Measurements from ENCODE around the gene CAPN14.

CAPN14 gene

GRCh38 chr2:31248139-31248538 is 30.8 kb upstream of the CAPN14 start:
- Histone ChIP-seq H2AFZ (ENCODE audit: low read depth, low read length) (no peak overlapping the region), H3K79me1 (replicated peaks; ENCODE audit: low read length, poor library complexity, severe bottlenecking) (peaks cover 39% of the 10 kb centered on the region), H3K18ac (ENCODE audit: low read depth in 1 of 2, low read length in 2 of 2) (no peak overlapping the region), H4K8ac (ENCODE audit: low read length) (no peak overlapping the region), H3K4me2 (ENCODE audit: low read length, poor library complexity, severe bottlenecking) (no peak overlapping the region), H3K23ac (ENCODE audit: low read length in 2 of 2) (no peak overlapping the region), H2AK5ac (ENCODE audit: low read length, severe bottlenecking) (peak overlapping the region; percentile 71), H3K14ac (ENCODE audit: low read length in 2 of 2) (no peak overlapping the region), H3K27ac (ENCODE audit: low read length, poor library complexity, severe bottlenecking) (peak overlapping the region; percentile 53), H2BK5ac (ENCODE audit: low read depth, low read length, poor library complexity, severe bottlenecking) (no peak overlapping the region), H3K4me1 (ENCODE audit: control insufficient read depth, insufficient read depth, low read depth, low read length) (peaks cover 18% of the 10 kb centered on the region), H3K4ac (ENCODE audit: low read depth in 1 of 2, low read length in 2 of 2) (no peak overlapping the region), H2BK12ac (ENCODE audit: low read length in 2 of 2) (no peak overlapping the region), H3K4me3 (ENCODE audit: insufficient read depth in 1 of 2, low read depth in 1 of 2, low read length in 2 of 2) (no peak overlapping the region), H2BK15ac (ENCODE audit: low read depth, poor library complexity, severe bottlenecking) (no peak overlapping the region), H3K9ac (ENCODE audit: low read length) (no peak overlapping the region), H3K36me3 (ENCODE audit: control insufficient read depth in 1 of 2, insufficient read depth in 2 of 2, low read depth in 1 of 2, low read length in 2 of 2) (peaks cover 37 to 49% of the 10 kb centered on the region in 2 experiments), H3K9me3 (ENCODE audit: control insufficient read depth, low read length) (no peaks in the 10 kb centered on the region), H3K27me3 (ENCODE audit: control insufficient read depth in 1 of 2, insufficient read depth in 1 of 2, low read length in 2 of 2) (no peaks in the 10 kb centered on the region), H4K91ac (ENCODE audit: low read length) (no peak overlapping the region), H2BK120ac (ENCODE audit: low read depth, low read length) (no peak overlapping the region)
- no peak for DNase-seq
- WGBS = 93% methylated on average over 3 of the region's 3 CpGs

GRCh38 chr2:31247711-31248110 is 30.4 kb upstream of the CAPN14 start:
- no peak overlapping the region for H3K9ac ChIP-seq (ENCODE audit: low read length)
- H3K4me1 ChIP-seq (ENCODE audit: control insufficient read depth, insufficient read depth, low read depth, low read length) = peaks cover 18% of the 10 kb centered on the region
- H3K36me3 ChIP-seq (ENCODE audit: control insufficient read depth in 1 of 2, insufficient read depth in 2 of 2, low read depth in 1 of 2, low read length in 2 of 2) = peaks cover 37 to 44% of the 10 kb centered on the region in 2 experiments
- H2BK12ac ChIP-seq (ENCODE audit: low read length in 2 of 2) = no peak overlapping the region
- no peaks in the 10 kb centered on the region for H3K9me3 ChIP-seq (ENCODE audit: control insufficient read depth, low read length)
- H3K18ac ChIP-seq (ENCODE audit: low read depth in 1 of 2, low read length in 2 of 2) = no peak overlapping the region
- no peak for DNase-seq
- H2BK5ac ChIP-seq (ENCODE audit: low read depth, low read length, poor library complexity, severe bottlenecking) = no peak overlapping the region
- H3K4me3 ChIP-seq (ENCODE audit: insufficient read depth in 1 of 2, low read depth in 1 of 2, low read length in 2 of 2) = no peak overlapping the region
- no peak overlapping the region for H2BK120ac ChIP-seq (ENCODE audit: low read depth, low read length)
- no peak overlapping the region for H3K14ac ChIP-seq (ENCODE audit: low read length in 2 of 2)
- peaks cover 40% of the 10 kb centered on the region for H3K79me1 ChIP-seq (replicated peaks; ENCODE audit: low read length, poor library complexity, severe bottlenecking)
- no peak overlapping the region for H4K91ac ChIP-seq (ENCODE audit: low read length)
- no peak overlapping the region for H2AK5ac ChIP-seq (ENCODE audit: low read length, severe bottlenecking)
- 81% methylated on average over 5 of the region's 5 CpGs for WGBS
- no peak overlapping the region for H2AFZ ChIP-seq (ENCODE audit: low read depth, low read length)
- H3K4ac ChIP-seq (ENCODE audit: low read depth in 1 of 2, low read length in 2 of 2) = no peak overlapping the region
- peak overlapping the region; percentile 12 for H3K4me2 ChIP-seq (ENCODE audit: low read length, poor library complexity, severe bottlenecking)
- H2BK15ac ChIP-seq (ENCODE audit: low read depth, poor library complexity, severe bottlenecking) = no peak overlapping the region
- H3K27me3 ChIP-seq (ENCODE audit: control insufficient read depth in 1 of 2, insufficient read depth in 1 of 2, low read length in 2 of 2) = no peaks in the 10 kb centered on the region
- no peak overlapping the region for H3K23ac ChIP-seq (ENCODE audit: low read length in 2 of 2)
- H4K8ac ChIP-seq (ENCODE audit: low read length) = peak overlapping the region; percentile 12
- peak overlapping the region; percentile 85 for H3K27ac ChIP-seq (ENCODE audit: low read length, poor library complexity, severe bottlenecking)

- 52% methylated on average over 2 of the region's 3 CpGs for WGBS
- no peak overlapping the region for H2BK120ac ChIP-seq (ENCODE audit: low read depth, low read length)
- no peak overlapping the region for H3K4ac ChIP-seq (ENCODE audit: low read depth in 1 of 2, low read length in 2 of 2)
Measured at GRCh38 chr2:31246184-31246852, 29.0 kb upstream of the CAPN14 start.

GRCh38 chr2:31244101-31244500 is 26.8 kb upstream of the CAPN14 start:
- WGBS = 98% methylated on average over 10 of the region's 10 CpGs
- H3K4me2 ChIP-seq (ENCODE audit: low read length, poor library complexity, severe bottlenecking) = no peak overlapping the region
- H3K27ac ChIP-seq (ENCODE audit: low read length, poor library complexity, severe bottlenecking) = no peak overlapping the region
- no peak overlapping the region for H3K14ac ChIP-seq (ENCODE audit: low read length in 2 of 2)
- no peak overlapping the region for H4K91ac ChIP-seq (ENCODE audit: low read length)
- H3K23ac ChIP-seq (ENCODE audit: low read length in 2 of 2) = no peak overlapping the region
- peaks cover 24% of the 10 kb centered on the region for H3K4me1 ChIP-seq (ENCODE audit: control insufficient read depth, insufficient read depth, low read depth, low read length)
- H2BK120ac ChIP-seq (ENCODE audit: low read depth, low read length) = no peak overlapping the region
- peak overlapping the region; percentile 37 for H2BK15ac ChIP-seq (ENCODE audit: low read depth, poor library complexity, severe bottlenecking)
- no peak overlapping the region for H2BK12ac ChIP-seq (ENCODE audit: low read length in 2 of 2)
- peaks cover 23 to 26% of the 10 kb centered on the region in 2 experiments for H3K36me3 ChIP-seq (ENCODE audit: control insufficient read depth in 1 of 2, insufficient read depth in 2 of 2, low read depth in 1 of 2, low read length in 2 of 2)
- H3K9ac ChIP-seq (ENCODE audit: low read length) = no peak overlapping the region
- H3K4ac ChIP-seq (ENCODE audit: low read depth in 1 of 2, low read length in 2 of 2) = no peak overlapping the region
- H3K4me3 ChIP-seq (ENCODE audit: insufficient read depth in 1 of 2, low read depth in 1 of 2, low read length in 2 of 2) = no peak overlapping the region
- H2BK5ac ChIP-seq (ENCODE audit: low read depth, low read length, poor library complexity, severe bottlenecking) = no peak overlapping the region
- H3K18ac ChIP-seq (ENCODE audit: low read depth in 1 of 2, low read length in 2 of 2) = no peak overlapping the region
- H3K27me3 ChIP-seq (ENCODE audit: control insufficient read depth in 1 of 2, insufficient read depth in 1 of 2, low read length in 2 of 2) = no peaks in the 10 kb centered on the region
- H2AK5ac ChIP-seq (ENCODE audit: low read length, severe bottlenecking) = no peak overlapping the region
- H3K9me3 ChIP-seq (ENCODE audit: control insufficient read depth, low read length) = no peaks in the 10 kb centered on the region
- peaks cover 38% of the 10 kb centered on the region for H3K79me1 ChIP-seq (replicated peaks; ENCODE audit: low read length, poor library complexity, severe bottlenecking)
- no peak overlapping the region for H2AFZ ChIP-seq (ENCODE audit: low read depth, low read length)
- no peak for DNase-seq
- peak overlapping the region; percentile 19 for H4K8ac ChIP-seq (ENCODE audit: low read length)

More at GRCh38 chr2:31246184-31246852, 29.0 kb upstream of the CAPN14 start:
- no peak for DNase-seq
- Histone ChIP-seq H3K9ac (ENCODE audit: low read length) (no peak overlapping the region), H3K79me1 (replicated peaks; ENCODE audit: low read length, poor library complexity, severe bottlenecking) (peaks cover 39% of the 10 kb centered on the region), H2BK12ac (ENCODE audit: low read length in 2 of 2) (no peak overlapping the region), H3K23ac (ENCODE audit: low read length in 2 of 2) (no peak overlapping the region), H2BK5ac (ENCODE audit: low read depth, low read length, poor library complexity, severe bottlenecking) (no peak overlapping the region), H3K27ac (ENCODE audit: low read length, poor library complexity, severe bottlenecking) (no peak overlapping the region), H3K18ac (ENCODE audit: low read depth in 1 of 2, low read length in 2 of 2) (no peak overlapping the region), H2BK15ac (ENCODE audit: low read depth, poor library complexity, severe bottlenecking) (no peak overlapping the region), H3K4me1 (ENCODE audit: control insufficient read depth, insufficient read depth, low read depth, low read length) (peaks cover 21% of the 10 kb centered on the region), H3K36me3 (ENCODE audit: control insufficient read depth in 1 of 2, insufficient read depth in 2 of 2, low read depth in 1 of 2, low read length in 2 of 2) (peaks cover 37 to 40% of the 10 kb centered on the region in 2 experiments), H3K4me3 (ENCODE audit: insufficient read depth in 1 of 2, low read depth in 1 of 2, low read length in 2 of 2) (no peak overlapping the region), H4K91ac (ENCODE audit: low read length) (no peak overlapping the region), H3K14ac (ENCODE audit: low read length in 2 of 2) (no peak overlapping the region), H3K27me3 (ENCODE audit: control insufficient read depth in 1 of 2, insufficient read depth in 1 of 2, low read length in 2 of 2) (no peaks in the 10 kb centered on the region), H2AFZ (ENCODE audit: low read depth, low read length) (no peak overlapping the region), H3K4me2 (ENCODE audit: low read length, poor library complexity, severe bottlenecking) (no peak overlapping the region), H3K9me3 (ENCODE audit: control insufficient read depth, low read length) (no peaks in the 10 kb centered on the region), H2AK5ac (ENCODE audit: low read length, severe bottlenecking) (peak overlapping the region; percentile 23), H4K8ac (ENCODE audit: low read length) (no peak overlapping the region)

Measured in mesenchymal stem cell (in vitro differentiated cells and primary cell).